MG63 (cell line): Measurements from ENCODE around the gene VDR. TPM values are rescaled to one million over a fixed set of nuclear protein-coding genes. Genes with fewer than 3 reads are reported as not detected.

Source experiments
- DNase-seq: peaks from one replicate; pipeline ENCODE4 v3.0.0-alpha.2; 2020
- H3K27me3 ChIP-seq: fragments of 250-450 bp; sonication (Bioruptor Pico); 2 replicates; pipeline ENCODE4 v1.5.1; 2020; ENCODE audit warnings: mild to moderate bottlenecking, moderate library complexity
- H3K36me3 ChIP-seq: fragments of 250-450 bp; sonication (Bioruptor Pico); 2 replicates; pipeline ENCODE4 v1.5.1; 2020; ENCODE audit warnings: mild to moderate bottlenecking, moderate library complexity
- H3K4me3 ChIP-seq: fragments of 250-450 bp; sonication (Bioruptor Pico); 2 replicates; pipeline ENCODE4 v1.5.1; 2020; ENCODE audit warnings: mild to moderate bottlenecking, moderate library complexity
- H3K9me3 ChIP-seq: fragments of 250-450 bp; sonication (Bioruptor Pico); 2 replicates; pipeline ENCODE4 v1.5.1; 2020; ENCODE audit warnings: mild to moderate bottlenecking, moderate library complexity
- total RNA-seq: library from RNA; depleted of rRNA; stranded (reverse); fragments of >200 nt; shearing (Covaris generic); gene quantifications from 2 replicates; pipeline ENCODE4 v1.2.3, GENCODE V29; 2014; ENCODE audit warnings: low replicate concordance; rRNA removed

The VDR gene
- total RNA-seq = 14.7 and 15.9 TPM in 2 replicates

DNA sequence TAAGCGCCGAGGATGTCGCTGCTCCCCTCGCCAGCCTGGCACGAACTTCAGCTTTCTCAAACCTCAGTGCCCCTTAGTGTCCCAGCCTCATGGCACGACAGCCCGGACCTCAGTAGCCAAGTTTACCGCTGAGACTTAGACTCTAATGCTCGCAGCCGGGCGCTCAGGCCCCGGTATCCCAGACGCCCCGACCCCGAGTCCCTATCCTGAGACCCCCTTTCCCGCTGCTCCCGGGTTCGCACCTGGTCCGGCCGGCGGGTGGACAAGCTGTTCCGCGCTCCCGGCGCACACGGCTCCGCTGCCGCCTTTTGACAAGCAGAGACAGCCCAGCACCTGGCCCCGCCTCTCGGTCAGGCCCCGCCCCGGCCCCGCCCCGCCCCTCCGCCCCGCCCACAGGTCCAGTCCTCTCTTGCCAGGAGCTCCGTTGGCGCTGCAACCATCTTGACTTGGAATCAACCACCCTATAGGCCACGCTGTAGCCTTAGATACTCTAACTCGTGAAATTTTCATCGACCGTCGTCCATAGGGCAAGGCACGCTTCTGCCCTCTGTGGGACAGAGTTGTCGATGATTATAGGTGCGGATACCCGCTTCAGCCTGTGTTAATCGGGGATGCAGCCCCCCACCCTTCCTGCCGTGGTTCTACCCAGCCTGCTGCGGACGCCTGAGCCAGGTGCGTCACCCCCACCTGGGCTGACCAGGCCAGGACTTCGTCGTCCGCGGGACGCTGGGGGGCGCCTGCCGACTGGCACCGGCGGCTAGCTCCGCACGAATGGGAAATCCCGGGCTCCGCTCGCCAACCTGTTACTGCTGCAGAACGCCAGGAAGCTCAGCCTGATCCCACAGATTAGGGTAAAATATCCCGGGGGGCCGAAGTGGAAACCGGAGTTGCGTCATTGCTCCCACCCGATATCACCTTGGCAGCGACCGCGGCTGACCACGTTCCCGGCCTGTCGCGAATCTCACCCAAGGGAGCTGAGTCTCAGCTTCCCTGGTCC lies at the start of gene VDR:
TSS of gene VDR (minus strand) at position 282 of the 997 bp plus-strand sequence. CDS start 25,881 bp downstream, outside the sequence.
- peaks cover 5% of the 10 kb centered on the region; the same call in 1 of the 2 replicates for H3K36me3 ChIP-seq
- no peaks in the 10 kb centered on the region for H3K9me3 ChIP-seq
- DNase-seq = peak; percentile 68
- H3K4me3 ChIP-seq = peak within 1 kb of the TSS; percentile 86
- H3K27me3 ChIP-seq = no peaks in the 10 kb centered on the region

DNA sequence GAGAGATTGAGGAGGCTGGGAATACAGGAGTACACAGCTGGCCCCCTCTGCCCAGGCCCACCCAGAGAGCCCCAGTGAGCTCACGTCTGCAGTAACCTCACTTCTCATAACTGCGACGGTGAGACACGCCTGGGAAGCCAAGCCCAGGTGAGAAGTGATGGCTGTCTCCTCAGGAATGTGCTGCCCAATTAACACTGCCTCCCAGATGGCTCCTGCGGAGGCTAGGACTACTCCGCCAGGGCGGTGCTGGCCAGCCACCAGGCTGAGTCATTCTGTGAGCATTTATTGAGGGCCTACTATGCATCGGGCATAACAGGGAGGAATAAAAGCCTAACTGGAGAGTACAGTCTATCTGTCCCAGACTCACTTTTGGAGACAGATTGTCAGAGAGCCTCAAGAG lies 49.3 kb upstream of the VDR start:
- Histone ChIP-seq H3K4me3 (no peak overlapping the region), H3K36me3 (no peaks in the 10 kb centered on the region), H3K9me3 (peaks cover 9% of the 10 kb centered on the region; the same call in 1 of the 2 replicates), H3K27me3 (no peaks in the 10 kb centered on the region)
- no peak for DNase-seq

DNA sequence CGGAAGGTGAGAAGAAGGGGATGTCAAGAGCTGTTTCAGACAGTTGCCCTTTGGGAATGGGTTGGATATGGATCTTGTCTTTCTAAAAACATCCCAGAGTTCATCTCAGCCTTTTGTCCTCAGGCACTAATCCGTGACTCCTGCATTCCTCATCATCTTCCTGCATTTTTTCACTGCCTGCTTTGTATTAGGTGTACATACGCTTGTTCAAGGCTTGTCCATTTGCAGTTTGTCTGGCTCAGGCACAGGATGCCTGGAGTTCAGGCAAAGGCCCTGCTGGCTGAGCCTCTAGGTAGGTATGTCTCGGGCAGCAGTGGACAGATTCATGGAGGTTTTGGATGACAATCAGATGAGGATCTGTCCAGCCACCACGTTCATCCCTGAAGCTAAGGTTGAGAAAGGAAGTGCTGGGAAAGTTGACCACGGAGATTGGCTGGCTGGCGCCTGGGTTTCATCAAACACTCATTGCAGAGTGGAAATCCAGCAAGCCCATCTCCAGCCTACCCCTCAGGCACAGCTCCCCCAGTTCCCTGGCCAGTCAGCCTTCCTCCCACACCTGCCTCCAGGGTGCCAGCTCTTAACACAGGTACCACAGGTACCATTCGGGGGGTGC lies 46.2 kb upstream of the VDR start:
- H3K27me3 ChIP-seq = no peaks in the 10 kb centered on the region
- H3K9me3 ChIP-seq = no peaks in the 10 kb centered on the region
- no peak overlapping the region for H3K4me3 ChIP-seq
- no peak for DNase-seq
- no peaks in the 10 kb centered on the region for H3K36me3 ChIP-seq

DNA sequence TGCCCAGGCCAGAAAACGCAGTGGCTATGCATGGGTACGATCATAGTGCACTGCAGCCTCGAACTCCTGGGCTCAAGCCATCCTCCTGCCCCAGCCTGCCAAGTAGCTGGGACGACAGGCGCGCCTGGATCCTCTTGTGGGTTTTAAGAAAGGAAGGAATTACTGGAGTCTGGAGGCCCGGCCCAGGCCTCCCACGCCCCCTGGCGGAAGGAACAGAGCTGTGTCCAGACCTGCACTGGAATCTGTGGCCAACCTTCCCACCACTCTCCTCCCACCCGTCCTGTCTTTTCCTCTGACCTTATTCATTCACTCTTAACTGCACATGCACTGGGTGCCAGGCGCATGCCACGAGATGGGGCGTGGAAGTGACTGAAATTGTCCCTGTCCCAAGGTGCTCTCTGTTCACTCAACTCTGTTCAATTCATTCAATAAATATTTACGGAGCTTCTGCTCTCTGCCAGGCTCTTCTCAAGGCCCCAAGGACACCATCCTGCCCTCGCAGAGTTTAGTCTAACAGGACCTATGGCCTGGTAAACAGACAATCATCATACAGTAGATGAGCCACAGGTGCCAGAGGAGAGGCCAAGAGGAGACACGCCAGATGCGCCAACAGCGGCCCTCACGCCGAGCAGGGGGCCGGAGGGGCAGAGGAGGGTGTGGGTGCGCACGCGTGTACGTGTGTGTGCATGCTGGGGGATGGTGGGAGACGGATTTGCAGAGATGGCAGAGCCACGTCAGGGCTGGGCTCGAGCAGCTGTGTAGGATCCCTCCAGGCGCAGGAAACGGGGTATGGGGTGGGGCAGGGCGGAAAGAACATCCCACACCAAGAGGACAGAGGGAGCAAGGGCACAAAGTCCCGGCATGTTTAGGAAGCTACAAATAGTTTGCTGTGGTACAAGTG lies 44.9 kb upstream of the VDR start:
- Histone ChIP-seq H3K36me3 (no peaks in the 10 kb centered on the region), H3K9me3 (no peaks in the 10 kb centered on the region), H3K27me3 (no peaks in the 10 kb centered on the region), H3K4me3 (no peak overlapping the region)
- DNase-seq = peak; percentile 82

DNA sequence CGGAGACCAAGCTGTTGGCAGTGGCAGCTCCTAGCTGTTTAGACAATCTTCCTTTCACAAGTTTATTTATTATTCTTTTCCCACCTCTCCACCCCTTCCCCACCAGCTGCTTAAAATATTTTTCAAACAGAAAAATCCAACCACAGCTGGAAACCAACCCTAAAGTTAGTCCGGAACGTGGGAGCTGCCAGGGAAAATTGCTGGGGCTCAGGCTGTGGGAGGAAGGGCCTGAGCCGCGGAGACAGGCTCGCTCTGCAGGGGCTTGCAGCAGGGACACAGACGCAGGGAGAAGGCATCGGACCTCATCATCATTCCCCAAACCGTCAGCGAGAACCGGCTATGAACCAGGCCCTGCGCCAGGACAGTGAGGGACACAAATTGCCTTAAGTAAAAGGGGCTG lies 42.5 kb upstream of the VDR start:
- no peaks in the 10 kb centered on the region for H3K36me3 ChIP-seq
- H3K27me3 ChIP-seq = no peaks in the 10 kb centered on the region
- DNase-seq = peak; percentile 19
- H3K4me3 ChIP-seq = no peak overlapping the region
- H3K9me3 ChIP-seq = no peaks in the 10 kb centered on the region

DNA sequence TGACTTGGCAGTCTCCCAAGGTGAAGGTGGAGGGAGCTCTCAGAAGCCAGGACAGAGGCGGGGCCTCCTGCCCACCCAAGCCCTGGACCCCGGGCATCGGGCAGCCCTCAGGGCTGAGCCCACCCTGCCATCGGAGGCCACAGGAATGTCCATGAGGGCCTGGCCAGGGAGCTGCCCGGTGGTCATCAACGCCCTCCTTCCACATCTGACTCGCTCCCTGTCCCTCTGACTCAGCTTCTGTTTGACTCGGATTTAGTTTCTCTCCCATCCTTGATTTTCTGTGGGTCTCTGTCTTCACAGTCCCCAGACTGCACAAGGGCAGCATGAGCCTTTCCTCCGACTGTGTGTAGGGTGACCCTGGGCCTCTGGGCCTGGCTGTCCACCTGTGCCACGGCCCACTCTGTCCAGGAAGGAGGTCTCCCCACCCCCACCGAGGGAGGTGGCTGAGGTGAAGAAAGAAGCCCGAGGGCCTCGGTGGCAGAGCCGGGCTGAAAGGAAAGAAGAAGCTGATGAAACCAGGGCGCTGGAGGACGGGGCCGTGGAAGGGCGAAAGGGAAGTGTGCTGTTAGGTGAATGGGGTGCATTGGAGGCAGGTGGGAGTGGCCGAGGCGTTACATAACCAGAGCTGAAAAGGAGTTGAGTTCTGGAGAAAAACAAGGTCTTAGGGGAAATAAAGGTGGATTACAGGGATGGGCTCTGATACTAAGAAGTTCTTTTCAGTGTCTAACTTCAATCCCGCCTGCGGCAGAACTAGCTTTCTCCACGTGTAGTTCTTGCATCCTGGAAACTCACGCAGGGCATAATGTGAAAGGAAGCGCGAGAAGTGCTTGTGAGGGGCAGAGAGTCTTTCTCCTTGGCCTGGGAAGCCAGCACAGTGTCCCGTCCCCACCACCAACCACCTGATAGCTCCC lies 41.9 kb upstream of the VDR start:
- DNase-seq = peak; percentile 50
- no peaks in the 10 kb centered on the region for H3K27me3 ChIP-seq
- no peak overlapping the region for H3K4me3 ChIP-seq
- H3K36me3 ChIP-seq = no peaks in the 10 kb centered on the region
- no peaks in the 10 kb centered on the region for H3K9me3 ChIP-seq

DNA sequence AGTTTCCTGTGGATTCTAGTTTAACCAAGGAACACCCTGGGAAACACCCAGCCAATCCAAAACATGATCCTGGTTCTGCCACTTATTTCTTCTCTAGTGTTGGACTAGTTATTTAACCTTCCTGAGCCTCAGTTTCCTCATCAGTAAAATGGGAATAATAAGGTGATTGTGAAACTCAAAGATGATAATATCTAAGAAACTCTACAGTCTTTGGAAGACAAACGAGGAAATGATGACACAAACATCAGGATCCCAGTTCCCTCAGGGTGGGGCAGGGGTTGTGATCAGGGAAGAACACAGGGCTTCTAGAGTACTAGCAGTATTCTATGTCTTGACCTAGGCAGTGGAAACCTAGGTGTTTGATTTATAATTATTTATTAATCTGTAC lies 40.5 kb upstream of the VDR start:
- Histone ChIP-seq H3K9me3 (no peaks in the 10 kb centered on the region), H3K27me3 (no peaks in the 10 kb centered on the region), H3K36me3 (no peaks in the 10 kb centered on the region), H3K4me3 (no peak overlapping the region)
- no peak for DNase-seq

DNA sequence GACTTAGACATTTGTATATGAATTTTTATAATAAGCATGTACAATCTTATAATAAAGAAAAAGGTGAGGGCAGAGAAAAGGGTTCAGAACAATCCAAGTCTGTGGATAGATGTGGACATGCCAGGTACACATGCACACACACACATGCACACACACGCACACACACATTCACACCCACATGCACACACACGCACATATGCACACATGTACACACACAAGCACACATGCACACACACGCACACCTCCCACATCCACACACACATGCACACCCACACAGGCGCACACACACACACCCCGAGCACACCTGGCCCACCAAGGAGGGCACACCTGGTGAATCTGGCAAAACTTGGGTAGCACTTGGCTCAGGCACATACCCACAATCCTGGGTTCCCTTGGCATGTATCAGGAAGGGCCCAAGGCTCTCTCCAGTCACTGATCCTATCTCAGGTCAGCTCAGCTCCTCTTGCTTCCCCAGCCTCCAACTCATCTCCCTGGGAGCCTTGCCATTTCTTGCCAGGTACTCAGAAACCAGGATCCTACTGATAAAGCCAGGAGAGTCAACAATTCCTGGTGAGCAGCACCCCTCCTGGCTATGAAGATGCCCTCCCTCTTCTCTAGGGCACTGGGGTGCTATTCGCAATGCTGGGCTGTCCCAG lies 40.0 kb upstream of the VDR start:
- no peak for DNase-seq

DNA sequence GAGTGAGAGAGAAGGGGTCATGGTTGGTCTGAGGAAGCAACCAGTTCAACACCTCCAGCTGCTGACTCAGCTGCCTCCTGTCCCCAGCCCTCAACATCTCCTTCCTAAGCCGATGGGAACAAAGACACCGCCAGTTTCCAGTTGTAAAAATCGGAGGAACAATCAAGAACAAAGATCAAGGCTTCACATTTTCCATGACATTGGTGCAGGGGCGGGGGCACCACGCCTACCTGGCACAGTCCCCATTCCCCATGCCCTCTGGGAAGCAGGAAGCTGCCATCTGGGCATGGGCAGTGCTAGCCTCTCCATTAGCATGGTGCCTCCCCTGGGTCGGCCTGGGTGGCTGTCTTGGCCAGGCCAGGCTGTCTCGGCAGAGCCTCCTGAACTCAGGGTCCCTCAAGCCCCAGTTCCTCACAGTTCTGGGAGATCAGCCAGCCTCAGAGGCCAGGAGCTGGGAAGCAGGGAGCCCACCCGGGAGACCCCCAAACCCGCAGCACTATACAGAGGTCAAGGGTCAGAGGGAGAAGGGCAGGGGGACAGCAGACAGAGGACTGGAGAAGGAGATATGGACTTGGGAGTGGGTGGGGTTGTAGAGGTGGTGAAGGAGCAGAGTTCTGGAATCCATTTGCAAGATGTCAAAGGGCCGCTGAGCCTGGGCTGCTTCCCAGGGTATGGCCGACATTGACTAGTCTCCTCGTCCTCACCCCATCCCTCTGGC lies 39.0 kb upstream of the VDR start:
- DNase-seq = peak; percentile 50
- Histone ChIP-seq H3K27me3 (no peaks in the 10 kb centered on the region), H3K4me3 (no peak overlapping the region), H3K36me3 (no peaks in the 10 kb centered on the region), H3K9me3 (no peaks in the 10 kb centered on the region)

More for the DNA sequence above, 40.0 kb upstream of the VDR start:
- Histone ChIP-seq H3K9me3 (no peaks in the 10 kb centered on the region), H3K4me3 (no peak overlapping the region), H3K36me3 (no peaks in the 10 kb centered on the region), H3K27me3 (no peaks in the 10 kb centered on the region)

DNA sequence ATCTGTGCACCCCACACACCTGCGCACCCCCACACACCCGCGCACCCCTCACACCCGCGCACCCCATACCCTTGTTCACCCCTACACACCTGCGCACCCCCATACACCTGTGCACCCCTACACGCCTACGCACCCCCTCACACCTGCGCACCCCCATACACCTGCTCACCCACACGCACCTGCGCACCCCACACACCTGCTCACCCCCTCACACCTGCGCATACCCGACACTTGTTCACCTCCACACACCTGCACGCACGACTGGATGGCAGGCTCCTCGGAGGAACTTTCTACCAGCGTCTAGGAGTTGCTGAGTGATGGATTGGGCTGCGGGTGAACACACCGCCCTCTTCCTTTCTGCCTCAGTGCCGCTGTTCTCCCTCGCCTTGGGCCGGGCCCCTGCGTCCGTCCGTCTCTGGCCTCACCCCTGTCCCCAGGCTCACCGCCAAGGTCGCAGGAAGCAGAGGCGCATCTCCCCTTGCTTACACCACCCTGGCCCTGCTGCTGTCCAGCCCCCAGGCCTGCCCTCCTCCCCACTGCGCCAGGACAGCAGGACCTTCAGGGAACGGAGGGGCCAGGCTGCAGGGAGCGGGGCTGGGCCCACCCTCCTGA lies 37.9 kb upstream of the VDR start:
- H3K36me3 ChIP-seq = no peaks in the 10 kb centered on the region
- DNase-seq = no peak

DNA sequence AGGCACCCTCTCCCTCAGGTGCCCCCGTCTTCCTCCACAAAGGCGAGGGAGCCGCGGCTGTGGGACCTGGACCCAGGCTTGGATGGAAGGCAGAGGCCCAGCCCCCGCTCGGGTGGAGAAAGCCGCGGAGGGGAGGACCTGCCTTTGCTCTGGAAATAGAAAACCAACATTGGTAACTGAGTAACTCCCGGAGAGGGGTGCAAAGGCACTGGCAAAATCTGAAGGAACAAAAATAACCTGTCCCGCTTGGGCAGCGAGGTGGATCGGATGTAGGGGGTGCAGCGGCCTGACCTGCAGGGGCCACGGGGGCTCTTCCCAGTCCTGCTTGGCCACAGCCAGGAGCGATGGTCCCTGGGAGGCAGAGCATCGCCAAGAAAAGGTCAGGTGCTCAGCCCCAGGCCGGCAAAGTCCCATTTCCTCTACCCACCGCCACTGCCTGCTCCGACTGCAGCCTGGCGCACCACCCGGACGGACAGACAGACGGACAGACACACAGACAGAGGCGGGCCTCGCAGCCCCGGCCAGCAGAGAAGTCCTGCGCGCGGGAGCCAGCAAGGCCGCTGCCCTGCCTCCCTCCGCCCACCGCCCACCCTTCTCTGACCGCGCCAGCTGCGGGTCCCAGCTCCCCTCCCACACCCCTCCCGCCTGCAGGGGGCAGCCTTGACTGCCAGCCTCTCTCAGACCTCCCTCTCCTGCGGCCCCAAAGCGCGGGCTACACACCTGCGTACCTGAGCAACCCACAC lies 37.2 kb upstream of the VDR start:
- DNase-seq = no peak
- Histone ChIP-seq H3K9me3 (no peaks in the 10 kb centered on the region), H3K27me3 (no peaks in the 10 kb centered on the region), H3K36me3 (no peaks in the 10 kb centered on the region), H3K4me3 (no peak overlapping the region)

More for the DNA sequence above, 37.9 kb upstream of the VDR start:
- H3K4me3 ChIP-seq = no peak overlapping the region
- no peaks in the 10 kb centered on the region for H3K27me3 ChIP-seq
- H3K9me3 ChIP-seq = no peaks in the 10 kb centered on the region

DNA sequence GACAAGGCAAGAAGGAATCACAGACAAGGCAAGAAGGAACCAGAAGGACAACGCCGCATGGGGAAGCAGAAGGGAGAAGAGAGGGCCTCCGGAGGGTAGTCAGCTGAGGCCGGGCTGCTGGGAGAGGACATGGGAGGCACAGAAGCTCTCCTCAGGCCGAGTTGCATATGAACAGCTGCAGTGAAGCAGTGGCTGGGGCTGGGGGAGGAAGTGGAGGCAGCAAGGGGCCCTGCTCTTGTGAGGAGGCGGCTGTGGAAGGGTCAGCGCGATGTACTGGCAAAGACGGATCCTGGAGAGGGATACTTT lies 36.6 kb upstream of the VDR start:
- H3K9me3 ChIP-seq = no peaks in the 10 kb centered on the region
- no peaks in the 10 kb centered on the region for H3K36me3 ChIP-seq
- no peak overlapping the region for H3K4me3 ChIP-seq
- no peaks in the 10 kb centered on the region for H3K27me3 ChIP-seq
- DNase-seq = no peak

DNA sequence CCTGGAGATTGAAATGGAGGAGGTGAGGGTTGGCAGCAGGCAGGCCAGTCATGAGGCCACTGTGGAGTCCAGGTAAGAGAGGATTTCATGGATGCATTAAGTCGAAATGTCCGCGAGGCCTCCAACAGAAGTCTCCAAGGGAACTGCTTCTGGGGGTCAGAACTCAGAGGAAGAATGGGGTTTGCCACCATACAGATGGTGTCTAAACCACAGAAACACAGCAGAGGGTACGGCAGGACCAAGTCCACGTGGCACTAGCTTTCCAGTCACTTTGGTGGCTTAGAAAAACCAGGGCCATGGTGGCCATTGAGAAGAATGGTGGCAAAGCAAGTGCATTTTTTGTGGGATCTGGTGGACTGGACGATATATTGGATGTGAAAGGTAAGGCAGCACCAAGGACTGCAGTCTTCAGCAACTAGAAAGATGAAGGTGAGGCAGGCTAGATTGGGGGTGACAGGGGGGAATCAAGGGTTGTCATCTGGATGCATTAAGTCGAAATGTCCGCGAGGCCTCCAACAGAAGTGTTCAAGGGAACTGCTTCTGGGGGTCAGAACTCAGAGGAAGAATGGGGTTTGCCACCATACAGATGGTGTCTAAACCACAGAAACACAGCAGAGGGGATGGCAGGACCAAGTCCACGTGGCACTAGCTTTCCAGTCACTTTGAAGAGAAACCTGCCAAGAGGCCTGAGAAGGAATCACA lies 36.1 kb upstream of the VDR start:
- Histone ChIP-seq H3K9me3 (no peaks in the 10 kb centered on the region), H3K27me3 (no peaks in the 10 kb centered on the region), H3K4me3 (no peak overlapping the region), H3K36me3 (no peaks in the 10 kb centered on the region)
- DNase-seq = no peak
